SK-N-SH (cell line): Measurements from ENCODE around the gene GSE1.

Experiments
- FOSL2 ChIP-seq: IDR thresholded peaks from 2 replicates; pipeline ENCODE4 v1.4.0; 2012; ENCODE audit warnings: low read depth, mild to moderate bottlenecking, moderate library complexity, borderline replicate concordance
- GABPA ChIP-seq: IDR thresholded peaks from 2 replicates; pipeline ENCODE4 v1.4.0; 2012; ENCODE audit warnings: low read depth, mild to moderate bottlenecking
- GATA2 ChIP-seq: sonication (generic); formaldehyde crosslinking; IDR thresholded peaks from 2 replicates; pipeline ENCODE4 v1.5.0; 2020; ENCODE audit warnings: mild to moderate bottlenecking, missing genetic modification reagents
- JUND ChIP-seq: IDR thresholded peaks from 2 replicates; pipeline ENCODE4 v1.4.0; 2012
- POLR2AphosphoS5 ChIP-seq: IDR thresholded peaks from 2 replicates; pipeline ENCODE4 v1.6.1; 2012; ENCODE audit warnings: low read depth, low read length
- RAD21 ChIP-seq: IDR thresholded peaks from 2 replicates; pipeline ENCODE4 v1.6.1; 2012; ENCODE audit warnings: mild to moderate bottlenecking, low read length
- SIN3A ChIP-seq: IDR thresholded peaks from 2 replicates; pipeline ENCODE4 v1.6.1; 2012; ENCODE audit warnings: low read depth, mild to moderate bottlenecking, low read length, moderate library complexity, borderline replicate concordance
- YY1 ChIP-seq: IDR thresholded peaks from 2 replicates; pipeline ENCODE4 v1.4.0; 2012; ENCODE audit warnings: low read depth, mild to moderate bottlenecking
- TF ChIP-seq, protein P1 (sequence below): fragments of 200-600 bp; sonication (generic); IDR thresholded peaks from 2 replicates; pipeline ENCODE4 v1.6.1; 2017; ENCODE audit warnings: antibody characterized with exemption, mild to moderate bottlenecking, moderate library complexity
- TF ChIP-seq, protein P2 (sequence below): IDR thresholded peaks from 2 replicates; pipeline ENCODE4 v1.6.1; 2012; ENCODE audit warnings: mild to moderate bottlenecking, low read depth, low read length, moderate library complexity
- TF ChIP-seq, protein P3 (sequence below): IDR thresholded peaks from 2 replicates; pipeline ENCODE4; 2012

DNA sequence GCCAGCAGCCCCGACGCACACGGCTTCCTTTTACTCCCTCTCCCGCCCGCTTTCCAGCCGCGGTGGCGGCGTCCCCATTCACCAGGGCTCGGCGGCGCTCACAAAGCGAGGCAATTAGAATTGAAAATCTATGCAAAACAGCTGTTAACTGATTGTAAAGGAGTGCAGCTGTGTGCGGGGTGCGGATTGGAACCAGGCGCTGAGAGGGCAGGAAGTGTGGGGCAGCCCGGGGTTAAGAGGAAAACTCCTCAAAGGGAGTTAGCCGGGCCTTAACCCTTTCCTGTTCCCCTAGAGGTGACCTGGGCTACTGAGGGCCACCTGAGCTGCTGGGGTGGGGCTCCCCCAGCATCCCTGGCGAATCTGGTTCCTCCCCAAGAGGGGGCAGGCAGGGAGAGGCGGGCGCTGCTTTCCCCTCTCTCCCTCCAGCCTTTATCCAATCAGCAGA, 5.8 kb upstream of the GSE1 start:
- TF ChIP-seq YY1 (no peak), RAD21 (no peak), POLR2AphosphoS5 (no peak), FOSL2 (no peak), SIN3A (no peak), JUND (no peak), GABPA (no peak), GATA2 (CRISPR knock-in tag) (peak; percentile 26; the same call in 1 of the 2 replicates)
- TF ChIP-seq, protein P1, sequence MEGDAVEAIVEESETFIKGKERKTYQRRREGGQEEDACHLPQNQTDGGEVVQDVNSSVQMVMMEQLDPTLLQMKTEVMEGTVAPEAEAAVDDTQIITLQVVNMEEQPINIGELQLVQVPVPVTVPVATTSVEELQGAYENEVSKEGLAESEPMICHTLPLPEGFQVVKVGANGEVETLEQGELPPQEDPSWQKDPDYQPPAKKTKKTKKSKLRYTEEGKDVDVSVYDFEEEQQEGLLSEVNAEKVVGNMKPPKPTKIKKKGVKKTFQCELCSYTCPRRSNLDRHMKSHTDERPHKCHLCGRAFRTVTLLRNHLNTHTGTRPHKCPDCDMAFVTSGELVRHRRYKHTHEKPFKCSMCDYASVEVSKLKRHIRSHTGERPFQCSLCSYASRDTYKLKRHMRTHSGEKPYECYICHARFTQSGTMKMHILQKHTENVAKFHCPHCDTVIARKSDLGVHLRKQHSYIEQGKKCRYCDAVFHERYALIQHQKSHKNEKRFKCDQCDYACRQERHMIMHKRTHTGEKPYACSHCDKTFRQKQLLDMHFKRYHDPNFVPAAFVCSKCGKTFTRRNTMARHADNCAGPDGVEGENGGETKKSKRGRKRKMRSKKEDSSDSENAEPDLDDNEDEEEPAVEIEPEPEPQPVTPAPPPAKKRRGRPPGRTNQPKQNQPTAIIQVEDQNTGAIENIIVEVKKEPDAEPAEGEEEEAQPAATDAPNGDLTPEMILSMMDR, result no peak
- TF ChIP-seq, protein P2, sequence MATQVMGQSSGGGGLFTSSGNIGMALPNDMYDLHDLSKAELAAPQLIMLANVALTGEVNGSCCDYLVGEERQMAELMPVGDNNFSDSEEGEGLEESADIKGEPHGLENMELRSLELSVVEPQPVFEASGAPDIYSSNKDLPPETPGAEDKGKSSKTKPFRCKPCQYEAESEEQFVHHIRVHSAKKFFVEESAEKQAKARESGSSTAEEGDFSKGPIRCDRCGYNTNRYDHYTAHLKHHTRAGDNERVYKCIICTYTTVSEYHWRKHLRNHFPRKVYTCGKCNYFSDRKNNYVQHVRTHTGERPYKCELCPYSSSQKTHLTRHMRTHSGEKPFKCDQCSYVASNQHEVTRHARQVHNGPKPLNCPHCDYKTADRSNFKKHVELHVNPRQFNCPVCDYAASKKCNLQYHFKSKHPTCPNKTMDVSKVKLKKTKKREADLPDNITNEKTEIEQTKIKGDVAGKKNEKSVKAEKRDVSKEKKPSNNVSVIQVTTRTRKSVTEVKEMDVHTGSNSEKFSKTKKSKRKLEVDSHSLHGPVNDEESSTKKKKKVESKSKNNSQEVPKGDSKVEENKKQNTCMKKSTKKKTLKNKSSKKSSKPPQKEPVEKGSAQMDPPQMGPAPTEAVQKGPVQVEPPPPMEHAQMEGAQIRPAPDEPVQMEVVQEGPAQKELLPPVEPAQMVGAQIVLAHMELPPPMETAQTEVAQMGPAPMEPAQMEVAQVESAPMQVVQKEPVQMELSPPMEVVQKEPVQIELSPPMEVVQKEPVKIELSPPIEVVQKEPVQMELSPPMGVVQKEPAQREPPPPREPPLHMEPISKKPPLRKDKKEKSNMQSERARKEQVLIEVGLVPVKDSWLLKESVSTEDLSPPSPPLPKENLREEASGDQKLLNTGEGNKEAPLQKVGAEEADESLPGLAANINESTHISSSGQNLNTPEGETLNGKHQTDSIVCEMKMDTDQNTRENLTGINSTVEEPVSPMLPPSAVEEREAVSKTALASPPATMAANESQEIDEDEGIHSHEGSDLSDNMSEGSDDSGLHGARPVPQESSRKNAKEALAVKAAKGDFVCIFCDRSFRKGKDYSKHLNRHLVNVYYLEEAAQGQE, result no peak
- TF ChIP-seq, protein P3, sequence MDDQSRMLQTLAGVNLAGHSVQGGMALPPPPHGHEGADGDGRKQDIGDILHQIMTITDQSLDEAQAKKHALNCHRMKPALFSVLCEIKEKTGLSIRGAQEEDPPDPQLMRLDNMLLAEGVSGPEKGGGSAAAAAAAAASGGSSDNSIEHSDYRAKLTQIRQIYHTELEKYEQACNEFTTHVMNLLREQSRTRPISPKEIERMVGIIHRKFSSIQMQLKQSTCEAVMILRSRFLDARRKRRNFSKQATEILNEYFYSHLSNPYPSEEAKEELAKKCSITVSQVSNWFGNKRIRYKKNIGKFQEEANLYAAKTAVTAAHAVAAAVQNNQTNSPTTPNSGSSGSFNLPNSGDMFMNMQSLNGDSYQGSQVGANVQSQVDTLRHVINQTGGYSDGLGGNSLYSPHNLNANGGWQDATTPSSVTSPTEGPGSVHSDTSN, result no peak
